Measurements from ENCODE around the gene COL2A1.

The COL2A1 gene

GRCh38 chr12:47989666-47990065 lies 14.6 kb downstream of the COL2A1 start:
- no peak for DNase-seq (ENCODE audit: low read depth)

GRCh38 chr12:47989023-47989417 lies 15.3 kb downstream of the COL2A1 start:
- DNase-seq (ENCODE audit: low read depth) = no peak

GRCh38 chr12:47988073-47989022 lies 15.9 kb downstream of the COL2A1 start:
- no peak for DNase-seq (ENCODE audit: low read depth)

GRCh38 chr12:47987411-47988072 lies 16.7 kb downstream of the COL2A1 start:
- no peak for DNase-seq (ENCODE audit: low read depth)

- no peak for DNase-seq (ENCODE audit: low read depth)
These were observed 17.4 kb downstream of the COL2A1 start for GRCh38 chr12:47986832-47987231.

- no peak for DNase-seq (ENCODE audit: low read depth)
These were observed 18.0 kb downstream of the COL2A1 start for GRCh38 chr12:47986291-47986660.

- DNase-seq (ENCODE audit: low read depth) = no peak
These were observed 18.5 kb downstream of the COL2A1 start for GRCh38 chr12:47985596-47986290.

- no peak for DNase-seq (ENCODE audit: low read depth)
These were observed 19.9 kb downstream of the COL2A1 start for GRCh38 chr12:47984331-47984801.

- DNase-seq (ENCODE audit: low read depth) = no peak
These were observed 20.6 kb downstream of the COL2A1 start for GRCh38 chr12:47983541-47984115.

- no peak for DNase-seq (ENCODE audit: low read depth)
These were observed 21.5 kb downstream of the COL2A1 start for GRCh38 chr12:47982770-47983169.

GRCh38 chr12:47982311-47982710 lies 22.0 kb downstream of the COL2A1 start:
- no peak for DNase-seq (ENCODE audit: low read depth)

GRCh38 chr12:47981496-47982260 lies 22.6 kb downstream of the COL2A1 start:
- no peak for DNase-seq (ENCODE audit: low read depth)

- no peak for DNase-seq (ENCODE audit: low read depth)
These were observed 23.3 kb downstream of the COL2A1 start for GRCh38 chr12:47980779-47981495.

- DNase-seq (ENCODE audit: low read depth) = no peak
These were observed 24.1 kb downstream of the COL2A1 start for GRCh38 chr12:47980197-47980596.

GRCh38 chr12:47979686-47980085 lies 24.6 kb downstream of the COL2A1 start:
- DNase-seq (ENCODE audit: low read depth) = no peak

- DNase-seq (ENCODE audit: low read depth) = no peak
These were observed 25.1 kb downstream of the COL2A1 start for GRCh38 chr12:47979166-47979565.

- DNase-seq (ENCODE audit: low read depth) = no peak
These were observed 25.7 kb downstream of the COL2A1 start for GRCh38 chr12:47978598-47978873.

- no peak for DNase-seq (ENCODE audit: low read depth)
These were observed 26.3 kb downstream of the COL2A1 start for GRCh38 chr12:47977772-47978597.

- no peak for DNase-seq (ENCODE audit: low read depth)
These were observed 27.1 kb downstream of the COL2A1 start for GRCh38 chr12:47977046-47977771.

Measured in stimulated activated CD8-positive, alpha-beta memory T cell treated with anti-CD3 and anti-CD28 coated beads, Interleukin-7, amount 100 ng/mL, for 24 hours (primary cell).